BE2C (cell line): ENCODE data around the gene TMA7.
"Not testable (repeated sequence)": the region's sequence is repeated elsewhere in the genome, so short reads cannot be mapped to it uniquely, and the experiment has no call there.

ENCODE experiments used
- DNase-seq: peaks from one replicate; pipeline ENCODE4 v3.0.0-alpha.2; 2020
- H3K27me3 ChIP-seq: fragments of 250-450 bp; sonication (Bioruptor Pico); 2 replicates; pipeline ENCODE4 v1.5.1; 2020; ENCODE audit warnings: mild to moderate bottlenecking
- H3K36me3 ChIP-seq: fragments of 250-450 bp; sonication (Bioruptor Pico); 2 replicates; pipeline ENCODE4 v1.5.1; 2020; ENCODE audit warnings: mild to moderate bottlenecking
- H3K4me1 ChIP-seq: fragments of 250-450 bp; sonication (Bioruptor Pico); 2 replicates; pipeline ENCODE4 v1.5.1; 2020
- H3K4me3 ChIP-seq: 2 replicates; pipeline ENCODE4 v1.5.1; 2011; ENCODE audit warnings: low read depth, low read length
- H3K9me3 ChIP-seq: fragments of 250-450 bp; sonication (Bioruptor Pico); 2 replicates; pipeline ENCODE4 v1.5.1; 2020
- TF ChIP-seq, protein P1 (sequence below): IDR thresholded peaks from 2 replicates; pipeline ENCODE4 v1.5.1; 2012; ENCODE audit warnings: mild to moderate bottlenecking, low read depth, low read length

TMA7 gene

DNA sequence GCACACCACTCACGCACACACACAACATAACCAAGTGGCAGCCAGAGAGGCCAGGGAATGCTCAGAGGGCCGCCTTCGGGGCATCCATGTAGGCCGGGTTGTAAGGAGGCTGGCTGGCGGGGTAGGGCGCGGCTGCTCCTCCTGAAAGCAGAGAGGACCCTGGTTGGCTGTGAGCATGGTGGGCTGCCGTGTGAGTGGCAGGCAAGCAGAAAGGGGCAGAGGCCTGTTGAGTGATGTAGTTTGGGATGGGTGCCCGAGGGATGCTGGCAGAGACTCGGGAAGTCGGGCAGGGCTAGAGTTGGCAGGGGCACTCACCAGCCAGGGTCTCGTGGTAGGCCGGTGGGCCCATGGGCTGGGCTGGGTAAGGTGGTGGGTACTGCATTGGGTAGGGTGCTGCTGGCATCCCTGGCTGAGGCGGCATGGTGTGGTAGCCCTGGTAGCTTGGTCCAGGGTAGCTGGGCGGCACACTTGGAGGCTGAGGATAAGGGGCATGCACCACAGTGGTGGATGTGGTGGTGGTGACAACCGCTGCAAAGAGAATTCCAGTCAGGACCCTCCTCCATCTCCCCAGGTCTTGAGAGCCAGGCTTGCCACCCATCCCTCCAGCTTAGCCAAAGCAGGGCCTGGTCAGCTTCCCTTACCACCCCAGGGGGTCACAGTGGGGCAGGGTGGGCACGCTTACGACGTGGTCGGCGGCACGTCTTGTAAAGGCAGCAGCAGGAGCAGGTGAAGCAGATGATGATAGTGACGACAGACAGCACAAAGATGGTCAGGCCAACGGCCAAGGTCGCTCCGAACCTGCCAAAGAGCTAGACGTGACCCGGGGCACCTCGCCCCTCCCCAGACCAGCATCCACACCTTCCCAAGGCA is 29.2 kb downstream of the TMA7 start:
- Histone ChIP-seq H3K4me1 (peaks cover 3% of the 10 kb centered on the region), H3K36me3 (peaks cover 8% of the 10 kb centered on the region; the same call in 1 of the 2 replicates)

DNA sequence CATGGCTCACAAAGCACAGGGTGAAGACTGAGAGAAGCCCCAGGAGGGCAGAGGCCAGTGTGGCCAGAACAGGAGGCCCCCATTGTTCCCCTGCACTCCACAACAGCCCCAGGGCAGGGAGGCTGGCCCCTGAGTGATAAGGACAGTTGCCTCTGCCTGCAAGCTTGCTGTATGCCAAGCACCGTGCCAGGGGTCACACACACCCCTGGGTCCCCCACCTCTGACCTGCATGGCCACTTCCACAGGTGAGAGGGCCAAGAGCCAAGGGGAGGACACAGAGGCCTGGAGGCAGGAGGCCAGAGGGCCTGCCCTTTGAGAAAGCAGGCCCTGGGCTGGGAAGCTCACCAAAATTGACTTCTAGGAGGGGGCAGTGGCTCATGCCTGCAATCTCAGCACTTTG is 30.2 kb downstream of the TMA7 start:
- Histone ChIP-seq H3K4me1 (peaks cover under 1% of the 10 kb centered on the region), H3K27me3 (no peaks in the 10 kb centered on the region), H3K36me3 (peaks cover 8% of the 10 kb centered on the region; the same call in 1 of the 2 replicates), H3K9me3 (no peaks in the 10 kb centered on the region), H3K4me3 (no peak overlapping the region)
- DNase-seq: no peak
- TF ChIP-seq, protein P1, sequence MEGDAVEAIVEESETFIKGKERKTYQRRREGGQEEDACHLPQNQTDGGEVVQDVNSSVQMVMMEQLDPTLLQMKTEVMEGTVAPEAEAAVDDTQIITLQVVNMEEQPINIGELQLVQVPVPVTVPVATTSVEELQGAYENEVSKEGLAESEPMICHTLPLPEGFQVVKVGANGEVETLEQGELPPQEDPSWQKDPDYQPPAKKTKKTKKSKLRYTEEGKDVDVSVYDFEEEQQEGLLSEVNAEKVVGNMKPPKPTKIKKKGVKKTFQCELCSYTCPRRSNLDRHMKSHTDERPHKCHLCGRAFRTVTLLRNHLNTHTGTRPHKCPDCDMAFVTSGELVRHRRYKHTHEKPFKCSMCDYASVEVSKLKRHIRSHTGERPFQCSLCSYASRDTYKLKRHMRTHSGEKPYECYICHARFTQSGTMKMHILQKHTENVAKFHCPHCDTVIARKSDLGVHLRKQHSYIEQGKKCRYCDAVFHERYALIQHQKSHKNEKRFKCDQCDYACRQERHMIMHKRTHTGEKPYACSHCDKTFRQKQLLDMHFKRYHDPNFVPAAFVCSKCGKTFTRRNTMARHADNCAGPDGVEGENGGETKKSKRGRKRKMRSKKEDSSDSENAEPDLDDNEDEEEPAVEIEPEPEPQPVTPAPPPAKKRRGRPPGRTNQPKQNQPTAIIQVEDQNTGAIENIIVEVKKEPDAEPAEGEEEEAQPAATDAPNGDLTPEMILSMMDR: no peak

More for the DNA sequence above, 29.2 kb downstream of the TMA7 start:
- no peak overlapping the region for H3K4me3 ChIP-seq
- TF ChIP-seq, protein P1: no peak
- DNase-seq: no peak
- no peaks in the 10 kb centered on the region for H3K9me3 ChIP-seq
- no peaks in the 10 kb centered on the region for H3K27me3 ChIP-seq

DNA sequence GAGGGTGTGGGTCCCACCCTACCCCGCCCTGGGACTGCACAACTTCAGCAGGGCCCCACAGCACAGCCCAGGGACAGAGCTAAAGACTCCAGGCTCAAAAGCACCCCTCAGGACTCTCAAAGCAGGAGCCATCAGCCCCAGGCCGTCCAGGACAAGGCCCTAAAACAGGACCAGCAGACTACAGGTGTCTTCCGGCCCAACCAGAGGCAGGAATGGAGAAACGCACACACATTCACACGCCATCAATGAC is 32.5 kb downstream of the TMA7 start:
- H3K27me3 ChIP-seq: no peaks in the 10 kb centered on the region
- no peak for DNase-seq
- TF ChIP-seq, protein P1: no peak
- no peaks in the 10 kb centered on the region; the same call in none of the 2 replicates for H3K4me1 ChIP-seq
- H3K36me3 ChIP-seq: peaks cover 5% of the 10 kb centered on the region; the same call in 1 of the 2 replicates
- H3K4me3 ChIP-seq: peak overlapping the region; percentile 68
- H3K9me3 ChIP-seq: no peaks in the 10 kb centered on the region

- H3K27me3 ChIP-seq: no peaks in the 10 kb centered on the region
- H3K4me1 ChIP-seq: no peaks in the 10 kb centered on the region; the same call in none of the 2 replicates
- peak; percentile 76 for DNase-seq
- H3K36me3 ChIP-seq: no peaks in the 10 kb centered on the region; the same call in 1 of the 2 replicates
- H3K9me3 ChIP-seq: no peaks in the 10 kb centered on the region
- TF ChIP-seq, protein P1: peak; percentile 47
- H3K4me3 ChIP-seq: peak overlapping the region; percentile 68
These were observed 33.0 kb downstream of the TMA7 start for GRCh38 chr3:48472923-48473616.

DNA sequence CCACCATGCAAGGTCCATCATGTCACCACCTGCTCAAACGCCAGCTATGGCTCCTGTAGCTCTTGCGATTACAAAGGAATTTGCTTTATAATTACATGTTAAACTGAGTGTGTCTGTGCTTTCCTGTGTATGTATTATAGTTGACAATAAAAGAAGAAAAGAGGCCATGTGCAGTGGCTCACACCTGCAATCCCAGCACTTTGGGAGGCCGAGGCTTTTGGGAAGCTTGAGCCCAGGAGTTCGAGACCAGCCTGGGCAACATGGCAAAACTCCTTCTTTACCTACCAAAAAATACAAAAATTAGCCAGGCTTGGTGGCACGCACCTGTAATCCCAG is 33.5 kb downstream of the TMA7 start:
- TF ChIP-seq, protein P1: no peak
- no peaks in the 10 kb centered on the region for H3K9me3 ChIP-seq
- H3K4me3 ChIP-seq: peak overlapping the region; percentile 68
- H3K27me3 ChIP-seq: no peaks in the 10 kb centered on the region
- no peaks in the 10 kb centered on the region for H3K36me3 ChIP-seq
- no peaks in the 10 kb centered on the region; the same call in 1 of the 2 replicates for H3K4me1 ChIP-seq
- no peak for DNase-seq

DNA sequence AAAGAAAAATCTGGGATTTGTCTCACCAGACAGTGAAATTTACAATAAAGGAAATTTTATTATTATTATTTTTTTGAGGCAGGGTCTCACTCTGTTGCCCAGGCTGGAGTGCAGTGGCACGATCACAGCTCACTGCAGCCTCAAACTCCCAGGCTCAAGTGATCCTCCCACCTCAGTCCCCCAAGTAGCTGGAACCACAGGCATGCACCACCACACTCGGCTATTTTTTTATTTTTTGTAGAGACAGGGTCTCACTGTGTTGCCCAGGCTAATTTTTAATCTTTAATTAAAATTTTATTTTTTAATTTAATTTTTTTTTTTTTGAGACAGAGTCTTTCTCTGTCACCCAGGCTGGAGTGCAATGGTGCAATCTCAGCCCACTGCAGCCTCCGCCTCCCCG is 34.0 kb downstream of the TMA7 start:
- not testable (repeated sequence) for H3K4me1 ChIP-seq, H3K27me3 ChIP-seq, H3K4me3 ChIP-seq, H3K9me3 ChIP-seq, DNase-seq, H3K36me3 ChIP-seq
